Stimulated activated CD8-positive, alpha-beta memory T cell treated with anti-CD3 and anti-CD28 coated beads, Interleukin-15, amount 100 ng/mL, for 1 hour (primary cell): Measurements from ENCODE around the gene TEDC1.

Experiments used
- DNase-seq: peaks from one replicate; pipeline ENCODE4 v3.0.0-alpha.2; 2020; ENCODE audit warnings: low read depth

TEDC1 gene

DNA sequence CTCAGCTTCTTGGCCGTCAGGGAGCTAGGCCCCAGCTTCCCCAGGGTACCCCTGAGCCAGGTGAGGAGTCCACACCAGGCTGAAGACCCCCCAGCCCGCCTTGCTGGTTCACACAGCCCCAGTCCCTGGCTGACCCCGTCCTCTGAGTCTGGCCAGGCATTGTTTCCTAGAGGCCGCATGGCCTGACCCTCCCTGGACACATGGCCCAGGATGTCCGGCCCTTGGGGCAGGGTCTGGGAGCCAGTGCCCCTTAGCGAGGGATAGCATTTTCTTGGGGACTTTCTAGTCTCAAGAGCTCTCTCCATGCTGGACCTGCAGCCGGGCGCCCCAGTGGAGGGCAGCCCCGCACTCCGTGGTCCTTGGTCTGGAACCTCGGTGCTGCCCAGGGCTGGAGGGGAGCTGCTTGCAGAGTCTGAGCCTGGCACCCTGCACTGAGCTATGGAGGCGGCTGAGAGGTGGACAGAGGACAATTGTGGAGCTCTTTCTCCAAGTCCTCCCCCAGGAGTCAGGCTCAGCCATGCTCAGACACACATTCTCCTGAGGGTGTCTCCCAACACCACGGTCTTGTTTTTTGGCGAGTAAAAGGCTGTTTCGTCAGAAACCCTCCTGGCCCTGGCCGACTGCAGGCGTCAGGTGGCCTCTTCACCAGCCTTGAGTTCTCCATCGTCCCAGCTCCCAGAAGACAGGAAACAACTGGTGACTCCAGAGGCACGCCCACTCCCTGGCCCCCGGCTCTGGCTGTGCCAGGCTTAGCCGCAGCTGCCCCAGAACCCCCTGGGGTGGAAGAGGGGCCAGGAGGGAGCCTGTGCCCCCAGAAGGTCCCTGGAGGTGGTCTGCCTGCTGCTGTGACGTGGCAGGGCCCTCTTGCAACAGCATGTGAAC lies 34.1 kb upstream of the TEDC1 start:
- no peak for DNase-seq

DNA sequence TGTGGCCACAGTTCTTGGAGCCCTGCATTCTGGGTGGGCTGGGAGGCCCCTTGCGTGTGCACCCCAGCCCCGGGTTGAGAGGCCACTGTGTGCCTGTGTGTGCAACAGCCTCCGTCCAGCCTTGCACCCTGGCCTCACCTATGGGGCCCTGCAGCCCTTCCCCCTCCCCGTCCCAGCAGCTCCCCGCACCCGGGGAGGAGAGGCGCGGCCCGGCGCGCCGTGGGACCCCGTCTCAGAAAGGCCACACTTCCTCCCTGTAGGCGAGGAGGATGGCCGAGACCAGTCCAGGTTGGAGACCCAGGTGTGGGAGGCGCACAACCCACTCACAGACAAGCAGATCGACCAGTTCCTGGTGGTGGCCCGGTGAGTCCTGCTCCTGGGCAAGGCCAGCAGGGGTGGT lies 33.0 kb upstream of the TEDC1 start:
- DNase-seq: no peak

DNA sequence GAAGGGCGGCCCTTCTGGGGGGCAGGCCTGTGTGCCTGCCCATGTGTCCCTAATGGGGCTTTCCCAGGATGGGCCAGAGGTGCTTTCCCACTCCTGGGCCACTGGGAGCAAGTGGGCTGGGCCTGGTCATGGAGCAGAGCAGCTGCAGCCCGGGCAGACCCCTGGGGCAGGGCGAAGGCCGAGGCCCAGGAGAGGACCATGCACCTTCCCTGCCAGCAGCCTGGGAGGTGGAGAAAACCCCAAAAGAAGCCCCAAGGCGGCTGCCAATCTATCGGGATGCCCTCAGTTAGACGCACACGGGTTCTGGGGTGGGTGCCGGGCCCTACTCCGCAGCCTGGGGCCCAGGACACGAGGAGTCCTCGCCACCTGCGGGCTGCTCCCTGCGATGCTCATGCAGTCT lies 32.5 kb upstream of the TEDC1 start:
- no peak for DNase-seq

DNA sequence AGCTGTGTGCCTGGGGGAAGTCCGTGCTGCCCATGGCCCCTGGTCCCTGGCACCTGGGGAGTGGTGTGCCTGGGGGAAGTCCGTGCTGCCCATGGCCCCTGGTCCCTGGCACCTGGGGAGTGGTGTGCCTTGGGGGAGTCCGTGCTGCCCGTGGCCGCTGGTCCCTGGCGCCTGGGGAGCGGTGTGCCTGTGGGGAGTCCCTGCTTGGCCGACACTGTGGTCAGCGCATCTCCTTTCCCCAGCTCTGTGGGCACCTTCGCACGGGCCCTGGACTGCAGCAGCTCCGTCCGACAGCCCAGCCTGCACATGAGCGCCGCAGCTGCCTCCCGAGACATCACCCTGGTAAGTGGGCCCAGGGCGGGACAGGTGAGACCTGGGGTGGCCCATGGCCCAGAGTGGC lies 30.9 kb upstream of the TEDC1 start:
- no peak for DNase-seq

DNA sequence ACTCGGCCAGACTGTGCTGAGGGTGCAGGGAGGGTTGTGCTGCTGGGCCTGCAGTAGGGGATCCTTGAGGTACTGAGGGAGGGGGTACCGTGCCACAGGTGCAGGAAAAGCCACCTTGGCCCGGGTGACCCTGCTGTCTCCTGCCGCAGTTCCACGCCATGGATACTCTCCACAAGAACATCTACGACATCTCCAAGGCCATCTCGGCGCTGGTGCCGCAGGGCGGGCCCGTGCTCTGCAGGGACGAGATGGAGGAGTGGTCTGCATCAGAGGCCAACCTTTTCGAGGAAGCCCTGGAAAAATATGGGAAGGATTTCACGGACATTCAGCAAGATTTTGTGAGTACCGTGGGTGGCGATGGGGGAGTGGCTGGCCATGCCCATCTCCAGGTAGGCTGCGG lies 30.4 kb upstream of the TEDC1 start:
- DNase-seq: no peak

DNA sequence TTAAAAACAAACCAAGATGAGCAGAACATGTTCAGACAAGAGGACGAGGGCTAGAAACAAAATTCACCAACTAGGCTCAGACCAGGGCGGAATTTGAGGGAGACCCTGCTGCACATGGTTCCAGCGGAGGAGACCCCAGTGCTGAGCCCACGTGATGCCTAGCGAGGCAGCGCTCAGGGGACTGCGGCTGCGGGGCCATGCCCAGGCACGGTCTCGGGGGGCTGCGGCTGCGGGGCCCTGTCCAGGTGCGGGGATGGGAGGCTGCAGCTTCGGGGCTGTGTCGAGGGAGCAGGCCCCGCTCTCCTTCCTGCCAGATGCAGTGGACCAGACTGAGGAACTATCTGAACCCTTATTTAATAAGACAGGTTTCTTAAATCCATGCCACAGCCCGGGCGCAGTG lies 29.1 kb upstream of the TEDC1 start:
- DNase-seq: no peak

DNA sequence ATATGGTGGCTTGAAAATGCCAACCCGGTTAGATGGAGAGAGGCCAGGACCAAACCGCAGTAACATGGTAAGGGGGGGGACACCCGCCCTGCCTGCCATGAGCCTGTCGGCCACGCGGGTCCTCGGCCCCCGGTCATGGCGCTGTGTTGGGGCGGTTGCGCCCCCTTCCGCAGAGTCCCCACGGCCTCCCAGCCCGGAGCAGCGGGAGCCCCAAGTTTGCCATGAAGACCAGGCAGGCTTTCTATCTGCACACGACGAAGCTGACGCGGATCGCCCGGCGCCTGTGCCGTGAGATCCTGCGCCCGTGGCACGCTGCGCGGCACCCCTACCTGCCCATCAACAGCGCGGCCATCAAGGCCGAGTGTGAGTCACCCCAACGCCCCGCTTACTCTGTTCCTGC lies 26.5 kb upstream of the TEDC1 start:
- DNase-seq: no peak

DNA sequence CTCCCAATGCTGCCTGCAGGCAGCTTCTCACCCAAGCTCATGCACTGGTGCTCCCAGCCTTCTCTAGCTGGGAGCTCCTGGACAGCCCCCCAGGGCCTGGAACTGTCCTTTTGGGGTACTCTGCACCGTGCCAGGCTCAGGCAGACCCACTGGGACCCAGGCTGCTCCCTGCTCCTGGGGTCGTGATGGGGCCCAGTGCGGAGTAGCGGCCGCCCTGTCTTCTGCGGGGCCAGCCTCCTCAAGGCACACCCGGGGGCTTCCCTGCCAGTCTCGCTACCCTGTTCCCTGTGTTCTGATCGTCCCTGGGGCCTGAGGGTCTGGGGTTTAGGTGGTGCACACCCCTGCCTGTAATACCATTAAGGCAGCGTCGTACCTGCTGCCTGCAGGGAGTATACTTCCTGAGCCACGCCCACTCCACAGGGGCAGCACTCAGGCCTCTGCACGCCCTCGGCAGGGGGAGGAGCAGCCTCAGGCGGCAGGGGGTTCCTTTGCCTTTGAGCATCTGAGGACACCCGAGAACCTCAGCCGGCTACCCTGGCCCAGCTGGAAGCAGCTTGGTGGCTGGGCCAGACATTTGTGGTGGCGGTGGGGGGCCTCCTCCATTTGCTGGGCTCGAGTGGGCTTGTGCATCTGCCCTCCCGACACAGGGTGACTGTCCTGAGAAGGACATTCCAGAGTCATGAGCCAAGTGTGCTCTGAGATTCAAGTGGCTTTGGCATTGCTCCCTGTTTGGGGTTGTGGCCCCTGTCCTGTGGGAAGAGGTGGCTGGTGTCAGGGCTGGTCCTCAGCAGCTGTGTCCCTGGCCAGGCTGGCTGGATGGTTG lies 25.6 kb upstream of the TEDC1 start:
- DNase-seq: no peak

DNA sequence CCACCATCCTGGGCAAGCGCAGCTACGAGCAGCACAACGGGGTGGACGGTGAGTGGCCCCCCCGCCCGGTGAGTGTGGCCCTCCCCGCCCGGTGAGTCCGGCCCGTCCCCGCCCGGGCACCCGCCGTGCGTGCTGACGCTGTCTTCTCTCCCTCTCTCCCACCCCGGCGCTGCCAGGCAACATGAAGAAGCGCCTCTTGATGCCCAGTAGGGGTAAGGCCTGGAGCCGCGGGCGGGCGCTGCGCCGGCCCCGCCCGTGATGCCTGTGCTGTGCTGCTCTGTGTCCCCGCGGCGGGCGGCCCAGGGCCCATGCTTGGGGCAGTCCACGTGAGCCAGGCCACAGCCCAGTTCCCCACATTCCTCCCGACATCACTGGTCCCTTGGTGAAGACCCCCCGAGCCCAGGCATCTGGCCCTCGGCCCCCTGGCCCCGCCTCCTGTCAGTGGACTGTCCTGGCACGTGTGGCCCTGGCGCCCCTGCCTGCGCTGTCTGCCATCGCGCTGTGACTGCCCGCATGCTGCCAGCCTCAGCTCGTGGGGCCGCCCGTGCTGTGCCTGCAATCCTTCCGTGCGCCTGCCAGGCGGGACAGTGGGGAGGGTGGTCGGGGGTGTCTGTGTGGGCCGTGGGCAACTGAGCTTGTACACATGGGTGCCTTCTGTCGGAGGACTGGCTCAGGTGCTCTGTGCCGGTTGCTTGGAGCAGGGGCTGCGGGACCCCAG lies 24.4 kb upstream of the TEDC1 start:
- no peak for DNase-seq

DNA sequence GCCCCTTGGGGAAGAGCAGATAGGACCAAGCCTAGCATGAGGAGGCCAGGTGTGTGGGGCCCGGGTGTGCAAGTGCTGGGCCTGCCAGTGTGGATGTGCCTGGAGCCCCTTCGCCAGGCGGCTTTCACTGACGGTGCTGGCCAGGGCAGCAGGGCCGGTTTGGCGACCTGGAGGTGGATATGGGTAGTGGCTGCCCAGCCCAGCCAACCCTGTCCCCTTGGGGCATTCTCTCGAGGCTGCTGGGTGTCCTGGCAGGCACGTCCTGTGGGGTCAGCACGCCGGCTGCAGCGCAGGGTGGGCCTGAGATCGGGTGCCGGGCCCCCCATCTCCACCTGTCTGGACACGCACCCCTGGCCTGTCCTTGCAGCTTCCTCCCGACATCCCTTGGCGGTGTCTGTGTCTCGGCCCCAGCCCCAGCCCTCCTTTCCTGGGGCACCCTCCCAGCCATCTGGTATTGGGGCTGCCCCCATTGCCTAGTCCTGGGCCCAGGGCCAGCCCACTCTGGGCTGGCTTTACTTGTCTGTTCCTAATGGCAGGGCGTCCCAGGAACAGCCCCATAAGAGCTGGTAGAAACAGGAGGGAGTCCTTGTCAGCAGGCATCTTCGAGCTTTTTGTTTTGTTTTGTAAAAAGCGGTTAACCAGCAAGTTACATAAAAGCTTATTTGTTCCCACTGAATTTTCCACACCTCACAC lies 23.7 kb upstream of the TEDC1 start:
- no peak for DNase-seq

DNA sequence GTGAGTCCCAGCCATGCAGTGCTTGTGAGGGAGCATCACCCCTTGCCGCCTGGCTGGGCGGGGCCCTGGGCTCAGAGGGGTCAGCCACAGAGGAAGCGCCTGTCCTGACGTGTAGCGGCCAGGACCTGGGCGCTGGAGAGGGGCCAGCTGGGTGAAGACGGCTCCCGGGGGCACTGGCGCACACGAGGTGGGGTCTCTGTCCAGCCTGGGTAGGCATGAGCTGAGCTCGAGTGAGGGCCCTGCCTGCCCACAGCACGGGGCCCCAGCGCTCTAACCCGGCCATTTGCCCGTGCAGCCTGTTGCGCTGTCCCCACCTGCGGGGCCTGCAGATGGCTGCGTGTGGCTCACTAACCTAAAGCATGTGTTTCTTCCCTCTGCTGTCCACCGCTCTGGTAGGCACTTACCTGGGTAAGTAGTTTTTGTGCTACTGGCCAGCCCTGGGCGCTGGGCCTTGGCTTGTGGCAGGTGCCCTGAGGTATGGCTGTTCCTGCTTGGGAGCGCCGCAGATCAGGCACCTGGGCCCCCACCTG lies 23.0 kb upstream of the TEDC1 start:
- DNase-seq: no peak

DNA sequence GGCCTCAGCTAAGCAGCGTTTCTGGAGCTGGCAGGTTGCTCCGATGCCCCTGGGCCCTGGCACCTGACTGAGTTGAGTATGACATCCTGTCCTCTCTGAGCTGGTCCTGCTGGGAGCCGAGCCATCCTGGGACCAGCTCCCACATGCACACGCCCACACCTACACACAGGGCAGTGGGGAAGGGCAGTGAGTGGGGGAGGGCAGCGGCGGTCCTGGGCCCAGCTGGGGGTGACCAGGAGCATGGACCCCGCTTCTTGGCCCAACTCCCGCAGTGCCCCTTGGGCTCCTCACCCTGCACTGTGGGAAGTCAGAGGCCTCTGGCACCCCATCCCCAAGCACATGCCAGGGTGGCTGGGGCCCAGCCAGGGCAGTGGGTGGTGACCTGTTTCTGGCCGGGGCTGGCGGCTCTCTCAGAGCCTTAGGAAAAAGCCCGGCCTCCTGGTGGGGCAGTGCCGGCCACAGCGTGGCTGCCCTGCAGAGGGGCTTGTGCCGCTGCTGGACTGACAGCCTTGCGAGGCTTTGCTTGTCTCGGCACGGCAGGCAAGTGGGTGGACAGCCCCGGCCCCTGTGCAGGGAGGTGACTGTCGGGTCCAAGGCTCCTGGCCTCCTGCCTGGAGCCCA lies 22.3 kb upstream of the TEDC1 start:
- DNase-seq: no peak

DNA sequence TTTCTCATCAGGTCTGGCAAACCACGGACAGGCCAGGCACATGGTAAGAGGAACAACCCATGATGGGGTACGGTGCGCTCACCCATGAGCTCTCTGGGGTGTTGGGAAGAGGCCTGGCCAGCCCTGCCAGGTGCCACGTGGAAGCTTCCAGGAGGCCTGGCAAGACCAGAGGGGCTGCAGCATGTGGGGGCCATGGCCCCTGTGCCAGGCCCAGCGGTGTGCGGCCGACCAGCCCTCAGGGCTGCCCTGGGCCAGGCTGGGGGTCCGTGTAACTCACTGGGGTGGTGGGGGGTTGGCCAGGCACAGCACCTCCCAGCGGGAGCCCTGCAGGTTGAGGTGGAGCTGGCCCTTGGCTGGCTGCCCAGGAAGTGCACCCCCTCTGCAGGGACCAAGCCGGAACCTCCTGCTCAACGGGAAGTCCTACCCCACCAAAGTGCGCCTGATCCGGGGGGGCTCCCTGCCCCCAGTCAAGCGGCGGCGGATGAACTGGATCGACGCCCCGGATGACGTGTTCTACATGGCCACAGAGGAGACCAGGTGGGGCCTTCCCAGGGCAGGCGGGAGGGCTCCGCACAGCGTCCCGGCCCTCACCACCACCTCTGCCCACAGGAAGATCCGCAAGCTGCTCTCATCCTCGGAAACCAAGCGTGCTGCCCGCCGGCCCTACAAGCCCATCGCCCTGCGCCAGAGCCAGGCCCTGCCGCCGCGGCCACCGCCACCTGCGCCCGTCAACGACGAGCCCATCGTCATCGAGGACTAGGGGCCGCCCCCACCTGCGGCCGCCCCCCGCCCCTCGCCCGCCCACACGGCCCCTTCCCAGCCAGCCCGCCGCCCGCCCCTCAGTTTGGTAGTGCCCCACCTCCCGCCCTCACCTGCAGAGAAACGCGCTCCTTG lies 21.3 kb upstream of the TEDC1 start:
- DNase-seq: no peak

DNA sequence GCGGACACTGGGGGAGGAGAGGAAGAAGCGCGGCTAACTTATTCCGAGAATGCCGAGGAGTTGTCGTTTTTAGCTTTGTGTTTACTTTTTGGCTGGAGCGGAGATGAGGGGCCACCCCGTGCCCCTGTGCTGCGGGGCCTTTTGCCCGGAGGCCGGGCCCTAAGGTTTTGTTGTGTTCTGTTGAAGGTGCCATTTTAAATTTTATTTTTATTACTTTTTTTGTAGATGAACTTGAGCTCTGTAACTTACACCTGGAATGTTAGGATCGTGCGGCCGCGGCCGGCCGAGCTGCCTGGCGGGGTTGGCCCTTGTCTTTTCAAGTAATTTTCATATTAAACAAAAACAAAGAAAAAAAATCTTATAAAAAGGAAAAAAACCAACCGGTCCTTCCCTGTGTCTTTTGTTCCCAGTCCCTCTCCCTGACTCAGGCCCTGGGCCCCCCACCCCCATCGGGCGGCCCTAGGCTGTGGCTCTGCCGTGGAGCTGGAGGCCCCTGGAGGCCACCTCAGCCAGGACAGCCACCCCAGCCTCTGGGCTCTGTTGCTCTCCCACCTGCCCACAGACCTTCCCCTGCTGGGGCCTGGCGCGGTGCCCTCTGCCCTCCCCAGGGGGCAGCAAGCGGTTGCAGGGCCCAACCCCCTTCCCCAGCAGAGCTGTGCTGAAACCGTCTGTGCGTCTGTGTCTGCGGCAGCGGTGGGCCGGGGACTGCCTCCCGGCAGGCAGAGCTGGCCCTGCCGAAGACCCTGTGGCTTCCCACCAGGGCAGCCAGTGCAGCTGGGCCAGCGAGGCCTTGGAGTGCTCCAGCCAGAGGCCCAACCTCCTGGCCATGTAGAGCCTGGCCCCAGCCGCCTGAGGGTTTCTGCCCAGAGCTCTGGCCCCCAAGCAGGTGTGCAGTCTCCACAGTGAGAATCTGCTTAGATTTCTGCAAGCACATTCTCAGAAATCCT lies 20.4 kb upstream of the TEDC1 start:
- DNase-seq: no peak

DNA sequence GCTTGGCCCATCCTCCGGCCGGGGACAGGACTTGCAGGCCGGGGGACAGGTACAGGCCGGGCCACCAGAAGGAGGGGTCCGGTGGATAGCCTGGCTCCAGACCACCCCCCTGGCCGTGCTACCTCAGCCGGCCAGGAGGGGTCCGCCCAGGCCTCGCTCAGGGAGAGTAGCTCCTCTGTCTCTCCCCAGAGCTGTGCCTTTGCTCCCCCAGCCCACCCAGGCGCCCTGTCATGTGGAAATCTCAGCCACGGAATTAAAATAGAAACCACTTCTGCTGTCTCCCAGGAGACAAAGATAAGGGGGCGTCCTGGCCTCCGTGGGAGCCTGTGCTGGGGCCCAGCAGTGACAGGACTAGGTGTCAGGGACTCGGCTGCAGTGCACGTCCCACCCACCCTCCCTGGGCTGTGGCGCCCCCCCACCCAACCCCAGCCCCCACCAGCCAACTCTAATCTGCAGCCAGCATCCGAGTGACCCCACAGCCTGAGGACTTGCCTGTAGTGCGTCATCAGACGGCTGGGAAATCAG lies 19.7 kb upstream of the TEDC1 start:
- no peak for DNase-seq

DNA sequence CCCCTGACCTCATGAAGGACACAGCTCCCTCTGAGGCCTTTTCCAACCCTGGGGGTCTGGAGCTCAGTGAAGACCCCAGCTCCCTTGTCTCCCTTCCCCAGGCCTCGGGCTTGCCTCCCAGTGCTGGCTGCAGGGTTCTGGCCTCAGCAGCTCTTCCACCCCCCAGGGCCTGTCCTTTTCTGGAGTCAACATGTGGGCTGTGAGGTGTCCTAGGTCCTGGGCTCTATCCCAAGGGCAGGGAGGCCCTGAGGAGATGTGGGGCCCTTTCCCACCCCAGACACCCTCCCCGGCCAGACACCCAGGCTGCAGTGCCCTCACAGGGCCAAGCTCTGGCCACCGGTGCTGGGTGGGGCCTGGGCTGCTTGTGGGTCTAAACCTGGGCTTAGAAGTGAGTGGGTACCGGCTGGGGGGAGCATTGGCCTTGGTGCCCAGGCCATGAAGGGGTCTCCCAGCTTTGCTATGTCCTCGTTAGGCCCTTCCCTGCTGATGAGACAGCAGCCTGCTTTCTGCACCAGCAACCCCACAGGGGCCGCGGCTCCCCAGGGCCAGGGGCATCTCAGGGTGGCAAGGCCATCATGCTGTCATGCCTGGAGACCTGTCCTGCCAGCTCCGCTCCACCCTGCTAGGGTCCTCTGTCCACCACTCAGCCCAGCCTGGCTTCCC lies 19.1 kb upstream of the TEDC1 start:
- no peak for DNase-seq

DNA sequence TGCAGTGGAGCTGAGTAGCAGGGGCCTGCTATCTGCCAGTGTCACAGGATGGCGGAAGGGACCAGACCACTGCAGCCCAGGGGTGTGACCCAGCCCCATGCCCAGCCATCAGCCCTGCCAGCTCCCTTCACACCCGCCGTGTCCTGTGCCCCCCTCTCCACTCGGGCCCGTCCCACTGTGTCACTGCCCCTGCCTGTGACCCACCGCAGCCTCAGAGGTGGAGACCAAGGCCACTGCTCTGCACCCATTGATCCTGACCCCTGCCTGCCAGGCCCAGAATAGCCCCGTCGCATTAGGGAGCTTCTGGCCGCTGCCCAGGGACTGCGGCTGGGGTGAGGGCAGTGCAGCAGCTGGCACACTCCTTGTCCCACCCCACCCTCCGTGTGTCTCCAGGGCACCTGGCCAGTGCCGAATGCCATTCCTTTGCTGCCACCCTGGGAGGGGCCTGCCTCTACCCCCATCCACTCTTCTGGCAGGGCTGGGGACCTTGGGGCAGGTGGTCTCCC lies 18.5 kb upstream of the TEDC1 start:
- no peak for DNase-seq

DNA sequence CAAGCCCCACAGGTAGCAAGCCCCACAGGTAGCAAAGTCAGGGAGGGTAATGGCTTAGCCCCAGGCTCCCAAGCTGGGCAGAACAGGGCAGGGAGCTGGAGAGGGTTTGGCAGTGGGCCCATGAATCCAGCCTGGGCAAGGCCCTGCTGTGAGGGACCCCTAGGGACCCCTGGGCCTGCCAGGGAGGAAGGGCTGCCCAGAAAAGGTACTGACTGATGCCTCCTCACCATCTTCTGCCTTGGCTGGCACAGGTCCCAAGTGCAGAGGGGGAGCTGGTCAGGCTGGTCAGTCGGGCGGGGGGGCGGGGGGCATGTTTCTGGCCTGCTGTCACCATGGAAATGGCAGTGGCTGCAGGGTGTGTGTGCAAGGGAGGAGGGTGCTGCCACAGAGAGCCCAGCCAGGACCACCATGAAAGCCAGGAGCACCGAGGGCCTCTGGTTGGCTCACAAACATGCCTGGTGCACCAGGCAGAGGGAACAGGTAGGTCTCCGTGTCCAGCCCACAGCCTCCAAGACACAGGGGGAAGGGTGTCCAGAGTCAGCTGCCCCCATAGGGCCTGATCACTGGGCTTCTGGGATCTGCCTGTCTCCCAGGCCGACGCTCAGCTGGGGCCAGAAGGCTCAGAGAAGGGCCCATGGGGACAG lies 17.9 kb upstream of the TEDC1 start:
- no peak for DNase-seq
